ENCODE results near the gene TMEM54.

TMEM54 gene

DNA sequence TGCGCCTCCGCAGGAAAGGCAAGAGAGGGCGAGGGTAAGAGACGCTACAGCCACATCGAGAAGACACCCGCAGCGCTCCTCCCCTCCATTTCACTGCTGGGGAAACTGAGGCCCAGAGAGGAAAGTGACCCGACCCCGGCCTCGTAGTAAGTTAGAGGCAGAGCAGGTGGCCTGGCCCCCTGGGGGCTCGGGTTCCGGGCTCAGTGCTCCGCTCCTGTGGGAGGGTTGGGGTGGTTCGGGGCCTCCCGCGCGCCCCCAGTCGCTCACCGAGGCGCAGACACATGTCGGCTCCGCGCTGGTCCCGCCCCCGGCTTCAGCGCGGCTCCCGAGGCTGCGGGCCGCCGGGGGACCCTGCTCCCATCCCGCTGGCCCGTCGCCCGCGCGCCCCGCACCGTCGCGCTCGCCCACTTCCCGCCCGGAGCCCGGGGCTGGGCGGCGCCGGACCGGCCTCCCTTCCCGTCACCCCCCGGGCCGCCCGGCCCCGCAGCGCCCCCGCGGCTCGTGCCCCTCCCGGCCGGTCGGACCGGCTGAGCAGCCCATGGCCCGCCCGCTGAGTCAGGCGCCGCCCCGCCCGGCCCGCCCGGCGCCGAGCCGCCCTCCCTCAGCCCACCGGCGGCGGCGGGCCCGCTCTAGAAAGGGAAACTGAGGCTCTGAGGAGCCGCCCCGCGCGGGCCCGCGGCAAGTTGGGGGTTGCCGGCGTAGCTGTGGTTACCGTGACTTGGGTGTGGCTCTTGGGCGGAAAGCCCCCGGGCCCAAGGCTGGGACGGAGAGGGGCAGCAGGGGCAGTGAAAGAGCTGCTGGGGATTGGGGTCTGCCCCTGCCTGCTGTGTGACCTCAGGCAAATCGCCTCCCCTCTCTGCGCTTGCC, at the start of gene TMEM54:
TSS of gene TMEM54 (minus strand) at position 434 of the 867 bp plus-strand sequence. CDS start at position 283, 151 bp downstream.
- DNase-seq = no peak

DNA sequence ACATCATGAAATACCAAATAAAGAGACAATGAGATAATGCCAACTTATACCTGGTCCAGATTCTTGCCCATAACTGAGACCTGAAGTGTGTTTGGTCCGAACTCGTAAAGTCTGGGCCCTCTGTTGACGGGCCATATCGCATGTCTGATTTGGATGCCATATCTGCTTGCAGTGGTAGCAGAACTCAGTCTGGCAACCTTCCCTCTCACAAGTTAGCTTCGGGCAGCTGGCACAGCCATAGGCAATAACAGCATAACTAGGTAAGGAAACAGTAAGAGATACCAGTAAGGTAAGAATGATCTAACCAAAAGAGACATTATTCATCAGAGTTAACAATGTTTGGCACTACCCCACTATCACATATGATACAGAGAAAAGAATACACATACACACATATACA, 48.3 kb upstream of the TMEM54 start:
- DNase-seq = no peak

GRCh38 chr1:32948905-32949304, 47.7 kb upstream of the TMEM54 start:
- DNase-seq = no peak

DNA sequence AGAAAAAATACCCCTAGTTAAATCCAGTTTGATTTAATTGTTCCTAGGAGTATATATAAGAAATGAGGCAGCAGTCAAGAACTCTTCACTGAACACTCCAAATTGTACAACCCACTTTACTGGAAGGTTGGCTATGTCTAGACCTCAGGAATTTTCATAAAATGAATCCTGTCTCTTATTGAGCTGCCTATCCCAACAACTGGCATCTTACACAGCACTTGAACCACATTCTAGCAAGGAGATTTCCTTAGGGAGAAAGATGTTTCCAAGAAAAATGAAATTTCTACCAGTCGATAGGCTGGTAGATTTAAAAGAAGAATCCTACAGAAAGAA, 47.2 kb upstream of the TMEM54 start:
- no peak for DNase-seq

- DNase-seq = no peak
These were observed 46.6 kb upstream of the TMEM54 start for GRCh38 chr1:32947669-32948389.

DNA sequence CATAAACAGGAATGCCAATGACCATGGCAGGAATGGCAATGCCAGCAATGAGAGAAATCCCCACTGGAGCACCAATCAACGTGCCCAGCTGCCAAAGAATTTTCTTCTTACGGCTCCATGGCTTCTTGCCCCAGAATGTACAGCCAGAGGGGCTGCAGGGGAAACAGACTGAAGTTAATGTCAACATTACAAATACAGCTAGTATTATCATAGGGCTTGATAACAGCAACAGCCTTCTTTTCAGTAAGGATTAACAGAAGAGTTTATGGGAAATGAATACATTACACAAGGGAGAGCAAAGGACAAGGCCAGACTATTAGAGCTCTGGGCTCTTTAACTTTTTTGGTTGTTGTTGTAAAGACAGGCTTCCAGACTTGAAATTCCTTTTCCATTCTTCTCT, 45.2 kb upstream of the TMEM54 start:
- no peak for DNase-seq

GRCh38 chr1:32944180-32944579, 43.0 kb upstream of the TMEM54 start:
- no peak for DNase-seq

DNA sequence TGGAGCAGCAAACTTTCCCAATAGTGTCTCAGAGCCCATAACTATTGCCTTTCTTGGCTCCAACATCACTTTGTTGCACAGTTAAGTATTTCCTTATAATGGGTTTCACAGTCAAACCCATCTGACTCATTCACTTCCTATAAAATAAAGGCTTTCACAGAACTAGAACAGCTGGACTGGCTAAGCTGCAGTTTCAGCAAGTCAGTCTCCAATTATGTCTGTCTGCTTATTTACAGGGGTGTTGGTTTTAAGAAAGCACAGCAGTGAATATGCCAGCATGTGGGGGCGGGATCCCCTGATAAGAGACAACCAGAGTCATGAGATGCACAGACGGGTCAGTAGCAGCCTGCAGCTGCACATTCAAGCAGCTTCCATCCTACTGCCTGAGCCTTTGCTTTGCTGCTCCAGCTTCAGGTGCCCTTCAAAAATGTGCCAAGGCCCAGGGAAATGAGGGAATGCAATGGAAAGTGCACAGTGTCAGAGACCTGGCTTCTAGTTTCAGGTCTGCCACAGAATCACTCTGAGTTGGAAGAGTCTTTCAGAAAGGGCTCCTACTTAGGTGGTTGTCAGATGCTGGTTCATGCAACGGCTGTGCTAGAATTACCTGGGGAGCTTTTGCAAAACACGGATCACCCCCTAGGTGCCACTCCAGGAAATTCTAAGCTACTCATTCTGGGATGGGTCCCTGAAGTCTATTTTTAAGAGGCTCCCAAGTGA, 38.6 kb upstream of the TMEM54 start:
- DNase-seq = no peak

- DNase-seq = no peak
These were observed 35.9 kb upstream of the TMEM54 start for GRCh38 chr1:32937061-32937460.

- no peak for DNase-seq
These were observed 33.3 kb upstream of the TMEM54 start for GRCh38 chr1:32934535-32934934.

DNA sequence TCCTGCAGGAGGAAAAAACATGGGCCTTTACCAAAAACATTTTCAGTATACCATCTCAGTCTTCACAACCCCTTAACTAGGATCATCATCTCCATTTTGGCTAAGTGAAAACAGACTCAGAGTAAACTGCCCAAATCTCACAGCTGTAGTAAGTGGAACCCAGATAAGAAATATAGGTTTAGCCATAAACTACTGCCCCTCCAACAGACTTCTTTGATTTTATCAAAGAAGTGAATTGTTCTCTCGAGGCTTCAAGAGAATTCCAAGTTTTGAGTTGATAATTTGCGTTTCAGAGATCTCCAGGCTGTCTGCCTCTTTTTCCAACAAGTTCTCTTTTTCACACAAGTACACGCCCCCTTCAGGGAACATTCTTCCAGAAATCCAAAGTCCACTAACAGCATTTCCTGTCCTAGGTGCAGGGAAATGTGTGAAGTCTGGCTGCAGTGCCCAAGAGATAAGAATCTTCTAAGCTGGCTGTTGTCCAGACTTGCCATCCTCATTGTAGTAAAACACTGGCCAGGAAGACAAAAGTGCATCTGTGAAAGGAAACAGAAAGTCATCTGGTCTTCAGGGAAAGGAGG, 32.6 kb upstream of the TMEM54 start:
- no peak for DNase-seq

DNA sequence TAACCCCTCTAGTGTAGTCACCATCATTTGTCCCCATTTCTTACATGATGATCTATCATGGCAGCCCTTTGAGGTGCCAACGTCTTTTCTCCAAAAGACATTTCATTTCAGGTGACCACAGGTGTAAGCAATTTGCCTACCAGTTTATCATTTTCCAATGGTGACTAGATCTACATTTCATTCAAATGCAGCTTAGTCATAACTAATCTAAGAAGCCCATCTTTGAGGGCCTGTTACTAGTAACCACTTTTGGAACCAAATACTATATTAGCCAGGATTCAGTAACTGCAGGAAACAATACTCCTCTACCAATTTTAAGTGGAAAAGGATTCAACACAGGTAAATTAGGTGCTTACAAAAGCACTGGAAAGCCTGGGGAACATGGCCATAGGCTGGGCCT, 30.6 kb upstream of the TMEM54 start:
- DNase-seq = no peak

DNA sequence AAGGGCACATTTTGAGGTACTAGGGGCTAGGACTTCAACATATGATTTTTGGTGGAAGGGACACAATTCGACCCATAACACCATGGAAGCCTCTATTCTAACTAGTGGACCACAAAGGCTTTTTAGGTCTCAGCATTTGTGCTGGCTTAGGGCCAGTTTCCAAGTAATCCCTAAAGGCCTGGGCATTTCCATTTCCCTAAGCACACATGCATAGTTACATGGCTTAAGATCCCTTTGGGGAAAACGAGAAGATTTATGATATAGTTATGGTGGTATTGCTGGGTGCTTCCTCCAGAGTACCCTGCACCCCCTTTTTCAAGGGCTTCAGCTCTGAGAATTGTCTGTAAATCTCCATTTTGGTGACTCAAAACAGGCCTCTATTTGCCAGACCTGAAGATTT, 28.2 kb upstream of the TMEM54 start:
- no peak for DNase-seq

DNA sequence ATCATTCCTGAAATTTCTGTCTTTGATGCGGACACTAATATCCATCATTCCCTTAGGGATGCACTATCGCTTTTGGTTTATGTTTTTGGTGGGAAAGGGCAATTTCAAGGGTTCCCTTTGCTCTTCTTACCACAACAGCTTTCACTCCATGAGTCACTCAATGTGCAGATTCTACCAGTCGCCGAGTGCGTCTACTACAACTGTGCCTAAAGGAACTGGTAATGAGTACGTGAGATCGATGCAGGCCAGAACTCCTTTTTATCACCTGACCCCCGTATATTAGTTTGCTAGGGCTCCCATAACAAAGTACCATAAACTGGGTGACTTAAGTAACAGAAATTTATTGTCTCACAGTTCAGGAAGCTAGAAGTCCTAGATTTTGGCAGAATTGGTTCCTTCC, 27.5 kb upstream of the TMEM54 start:
- DNase-seq = no peak

DNA sequence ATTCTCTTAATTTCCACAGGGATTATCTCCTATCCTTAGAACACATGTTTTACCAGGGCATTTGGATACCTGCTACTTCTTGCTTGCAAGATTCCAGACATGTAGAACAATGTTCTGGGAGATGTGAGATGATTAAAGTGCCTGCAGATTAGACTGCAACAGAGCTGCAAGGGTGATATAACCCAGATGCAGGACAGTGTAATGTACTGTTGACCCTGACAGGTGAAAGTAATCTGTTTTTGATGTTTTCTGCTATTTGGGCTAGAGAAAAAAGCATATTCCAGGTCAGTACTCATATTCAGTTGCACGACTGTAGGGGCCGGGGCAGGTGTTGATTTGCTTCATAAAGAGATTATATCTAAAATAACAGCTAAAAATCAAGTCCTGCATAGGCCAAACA, 27.1 kb upstream of the TMEM54 start:
- no peak for DNase-seq

DNA sequence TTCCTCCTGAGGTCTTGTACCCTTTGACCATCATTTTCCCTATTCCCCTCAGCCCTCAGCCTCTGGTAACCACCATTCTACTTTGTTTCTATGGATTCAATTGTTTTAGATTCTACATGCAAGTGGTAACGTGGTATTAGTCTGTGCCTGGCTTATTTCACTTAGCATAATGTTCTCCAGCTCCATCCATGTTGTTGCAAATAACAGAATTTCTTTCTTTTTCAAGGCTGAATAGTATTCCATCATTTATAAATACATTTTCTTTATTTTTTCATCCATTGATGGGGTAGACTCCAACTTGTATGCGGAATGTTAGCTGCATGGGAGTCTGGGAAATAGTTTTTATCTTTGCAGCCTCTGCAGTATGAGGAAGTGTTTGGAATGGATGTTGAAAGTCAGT, 26.3 kb upstream of the TMEM54 start:
- DNase-seq = no peak

- DNase-seq = no peak
These were observed 25.4 kb upstream of the TMEM54 start for GRCh38 chr1:32926562-32926961.

- DNase-seq = peak; percentile 12
These were observed 24.4 kb upstream of the TMEM54 start for GRCh38 chr1:32925403-32926162.

- no peak for DNase-seq
These were observed 23.7 kb upstream of the TMEM54 start for GRCh38 chr1:32924881-32925344.

DNA sequence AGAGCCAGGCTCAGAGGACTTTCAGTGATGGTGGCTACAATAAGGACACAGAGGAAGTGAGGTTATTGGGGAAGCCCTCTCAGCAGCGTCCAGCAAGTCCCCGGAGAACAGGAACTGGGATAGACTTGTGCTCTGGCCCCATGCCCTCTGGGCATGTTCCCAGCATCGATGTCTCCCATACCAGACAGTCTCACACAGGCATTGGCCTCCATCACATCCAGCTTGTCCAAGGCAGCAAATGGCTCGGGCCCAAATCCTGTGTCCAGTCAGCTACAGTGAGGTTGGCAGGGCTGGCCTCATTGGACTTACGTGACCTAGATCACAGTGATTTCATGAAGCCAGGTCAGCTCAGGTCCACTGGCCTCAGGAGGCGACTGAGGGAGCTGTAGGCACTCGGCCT, 19.6 kb upstream of the TMEM54 start:
- no peak for DNase-seq

DNA sequence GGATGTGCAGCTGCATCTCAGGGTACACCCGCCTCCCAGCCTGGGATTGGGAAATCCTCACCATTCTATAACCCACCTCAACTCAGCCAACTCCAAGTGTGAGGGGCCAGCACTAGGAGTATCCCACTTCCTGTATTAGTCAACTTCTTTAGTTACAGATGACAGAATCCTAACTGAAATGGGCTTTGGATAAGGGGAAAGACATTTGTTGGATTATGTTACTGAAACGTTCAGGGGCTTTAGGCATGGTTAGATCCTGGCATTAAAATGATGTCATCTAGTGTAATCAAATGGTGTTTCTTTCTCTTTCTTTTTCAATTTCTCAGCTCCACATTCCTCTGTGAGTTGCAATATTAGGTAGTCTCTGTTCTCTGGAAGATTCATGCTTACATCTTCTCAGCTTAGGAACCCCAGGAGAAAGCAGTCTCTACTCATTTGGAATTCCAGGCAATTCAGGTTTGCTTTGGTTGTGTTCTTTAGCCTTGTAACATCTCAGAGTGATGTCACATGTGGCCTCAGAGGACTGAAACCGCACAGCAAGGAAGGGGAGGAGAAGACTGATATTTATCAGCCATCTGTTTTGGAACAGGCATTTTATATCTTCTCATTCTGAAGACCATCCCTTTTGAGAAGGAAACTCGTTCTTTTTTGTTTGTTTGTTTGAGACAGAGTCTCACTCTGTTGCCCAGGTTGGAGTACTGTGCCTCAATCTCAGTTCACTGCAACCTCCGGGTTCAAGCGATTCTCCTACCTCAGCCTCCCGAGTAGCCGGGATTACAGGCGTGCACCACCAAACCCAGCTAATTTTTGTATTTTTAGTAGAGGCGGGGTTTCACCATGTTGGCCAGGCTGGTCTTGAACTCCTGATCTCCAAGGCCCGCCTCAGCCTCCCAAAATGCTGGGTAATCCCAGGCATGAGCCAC, 18.9 kb upstream of the TMEM54 start:
- no peak for DNase-seq
